Measurements from ENCODE around the gene PTPRM. TPM values are rescaled to one million over a fixed set of nuclear protein-coding genes. Genes with fewer than 3 reads are reported as not detected.

The PTPRM gene
- total RNA-seq, 1 experiment from 2014 or later, result 6.2 TPM

GRCh38 chr18:7633171-7633570, 66.1 kb downstream of the PTPRM start:
- H3K27ac Mint-ChIP-seq, result no peak overlapping the region
- H2BK12ac ChIP-seq (ENCODE audit: insufficient read length, low read depth, low read length), result no peak overlapping the region
- no peaks in the 10 kb centered on the region for H3K9me3 Mint-ChIP-seq
- H3K4me3 Mint-ChIP-seq, result no peak overlapping the region
- no peak overlapping the region for H4K91ac ChIP-seq (ENCODE audit: insufficient read length, low read depth, low read length)
- H3K4ac ChIP-seq (ENCODE audit: low read depth, low read length), result no peak overlapping the region
- TF ChIP-seq CTCF (conservative IDR thresholded peaks at IDR 0.05), result no peak
- H3K9me3 ChIP-seq (ENCODE audit: control insufficient read depth, low read depth, low read length), result no peaks in the 10 kb centered on the region
- DNase-seq, result no peak
- no peak overlapping the region for H3K9ac ChIP-seq (ENCODE audit: extremely low read depth, insufficient read length, low read length)
- no peaks in the 10 kb centered on the region for H3K27me3 ChIP-seq (ENCODE audit: insufficient read depth, low read length)
- H4K8ac ChIP-seq (replicated peaks; ENCODE audit: insufficient read length, low read depth, low read length), result no peak overlapping the region
- H3K23me2 ChIP-seq (ENCODE audit: insufficient read length, low read depth, low read length, poor library complexity, severe bottlenecking), result no peaks in the 10 kb centered on the region
- no peak overlapping the region for H3K4me2 ChIP-seq (ENCODE audit: insufficient read depth, insufficient read length, low read length)
- H3K27me3 Mint-ChIP-seq (ENCODE audit: low read depth), result no peaks in the 10 kb centered on the region
- no peak overlapping the region for H3K56ac ChIP-seq (ENCODE audit: insufficient read length, low read depth, low read length)
- H3K23ac ChIP-seq (ENCODE audit: insufficient read length, low read depth, low read length), result no peak overlapping the region
- no peaks in the 10 kb centered on the region; a peak in 1 of 7 replicates for H3K36me3 Mint-ChIP-seq (ENCODE audit: insufficient read depth in 1 of 3, low read depth in 3 of 3)
- no peaks in the 10 kb centered on the region for H3K4me1 ChIP-seq (ENCODE audit: insufficient read depth, low read length)
- H2BK5ac ChIP-seq (ENCODE audit: insufficient read length, low read length), result no peak overlapping the region
- H2BK20ac ChIP-seq (ENCODE audit: low read depth, low read length, poor library complexity, severe bottlenecking), result no peak overlapping the region
- H4K20me1 ChIP-seq (ENCODE audit: control insufficient read depth, insufficient read depth, insufficient read length), result no peaks in the 10 kb centered on the region
- no peak overlapping the region for H3K18ac ChIP-seq (ENCODE audit: insufficient read length, low read depth, low read length)
- H3K79me1 ChIP-seq (ENCODE audit: insufficient read depth, low read depth, low read length, poor library complexity, severe bottlenecking), result no peaks in the 10 kb centered on the region
- no peak overlapping the region for H2AFZ ChIP-seq (ENCODE audit: low read length)
- no peak overlapping the region for H3K14ac ChIP-seq (ENCODE audit: insufficient read depth, low read length)
- no peak overlapping the region for H3K27ac ChIP-seq (ENCODE audit: insufficient read length, low read depth, low read length)
- no peak overlapping the region for H2BK120ac ChIP-seq (ENCODE audit: low read depth, low read length, poor library complexity, severe bottlenecking)
- WGBS (ENCODE audit: extremely low coverage, insufficient read length, low lambda C conversion rate), result no CpG with 5 or more reads among the region's 2 CpGs
- no peak overlapping the region for H2BK15ac ChIP-seq (ENCODE audit: low read depth, low read length)
- H2AK5ac ChIP-seq (ENCODE audit: insufficient read length, low read length), result no peak overlapping the region
- H4K5ac ChIP-seq (ENCODE audit: insufficient read length, low read depth, low read length), result no peak overlapping the region
- no peaks in the 10 kb centered on the region for H3K79me2 ChIP-seq (ENCODE audit: insufficient read depth, low read length)
- H3T11ph ChIP-seq (ENCODE audit: low read length), result no peak overlapping the region
- H3K4me1 Mint-ChIP-seq, result no peaks in the 10 kb centered on the region
